IPS-18c (cell line): ENCODE measurements around the gene GALNT16.

ENCODE experiments used
- H3K4me3 ChIP-seq: 2 replicates; pipeline ENCODE4 v1.7.0; 2013; ENCODE audit warnings: low read depth, mild to moderate bottlenecking, low read length, moderate library complexity; ENCODE audit not compliant: insufficient read depth
- H3K9me3 ChIP-seq: one replicate; pipeline ENCODE4 v1.6.1; 2013; ENCODE audit warnings: mild to moderate bottlenecking, low read length, moderate library complexity; ENCODE audit not compliant: control insufficient read depth, insufficient read depth

GALNT16 gene

DNA sequence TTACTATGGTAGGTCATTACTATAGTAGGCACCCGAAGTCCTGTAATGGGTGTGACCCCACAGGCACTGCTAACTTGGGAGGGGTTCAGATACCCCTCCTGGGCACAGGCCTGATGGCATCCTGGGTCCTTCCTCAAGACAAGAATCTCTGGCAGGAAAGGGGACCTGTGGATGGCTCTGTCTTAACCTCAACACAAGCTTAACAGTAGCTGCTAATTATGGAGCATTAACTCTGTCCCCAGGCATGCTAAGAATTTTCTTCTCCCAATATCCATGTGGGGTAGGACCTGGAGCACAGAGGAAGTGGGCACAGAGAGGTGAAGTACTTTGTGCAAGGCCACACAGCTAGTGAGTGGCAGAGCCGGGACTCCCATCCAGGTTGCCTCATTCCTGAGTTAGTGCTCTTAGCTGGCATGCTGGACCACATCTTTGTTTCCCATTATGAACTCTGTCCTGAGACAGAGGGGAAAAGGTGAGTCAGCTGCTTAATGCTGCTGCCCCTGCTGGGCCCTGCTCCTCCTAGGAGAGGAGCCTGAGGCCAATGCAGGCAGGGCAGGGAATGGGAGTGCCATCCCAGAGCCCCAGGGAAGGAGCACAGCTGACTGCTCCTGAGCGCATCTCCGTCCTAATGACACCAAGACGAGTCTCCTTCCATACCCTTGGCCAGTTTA lies 32.1 kb downstream of the GALNT16 start:
- Histone ChIP-seq H3K9me3 (no peaks in the 10 kb centered on the region), H3K4me3 (no peak overlapping the region)

DNA sequence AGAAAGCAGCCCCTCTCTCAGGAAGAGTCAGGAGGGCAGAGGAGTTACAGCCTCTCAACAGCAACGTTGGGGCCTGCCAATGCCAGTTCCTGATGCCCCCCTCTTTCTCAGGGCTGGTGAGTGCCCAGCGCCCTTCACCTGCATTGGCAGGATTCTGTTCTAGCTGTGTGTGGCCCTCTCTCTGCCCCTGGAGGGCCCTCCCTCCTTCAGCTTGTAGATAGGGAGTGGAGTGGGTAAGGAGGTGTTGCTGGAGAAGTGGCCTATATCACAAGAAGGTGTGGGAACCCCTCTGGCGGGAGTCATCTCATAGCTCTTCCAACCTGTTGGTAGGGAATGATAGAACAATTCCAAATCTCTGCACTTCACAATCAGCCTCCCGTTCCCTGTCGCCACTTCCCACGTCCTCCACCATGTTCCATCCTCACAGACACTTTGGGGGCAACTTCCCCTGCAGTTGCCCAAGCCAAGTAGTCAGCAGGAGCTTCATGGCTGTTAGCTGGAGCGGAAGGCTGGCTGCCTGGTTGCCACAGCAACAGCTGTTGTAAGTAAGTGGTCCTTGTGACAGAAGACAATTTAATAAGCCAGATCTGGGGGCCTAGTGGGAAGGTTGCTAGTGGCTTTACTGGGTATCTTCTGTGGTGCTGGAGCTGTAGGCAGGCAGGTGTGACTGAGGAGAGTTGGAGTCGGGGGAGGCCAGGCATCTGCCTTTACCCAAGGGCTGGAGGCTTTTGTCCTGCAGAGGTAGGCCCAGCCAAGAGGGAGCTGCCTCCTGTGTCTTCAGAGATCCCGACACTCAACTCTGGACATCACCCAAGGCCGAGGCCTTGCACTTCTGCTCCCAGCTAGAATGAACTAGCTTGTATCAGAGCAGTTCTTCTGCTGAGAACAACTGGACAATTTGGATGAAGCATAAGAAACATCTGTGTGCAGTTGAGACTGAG lies 38.4 kb downstream of the GALNT16 start:
- Histone ChIP-seq H3K4me3 (no peak overlapping the region), H3K9me3 (no peaks in the 10 kb centered on the region)

DNA sequence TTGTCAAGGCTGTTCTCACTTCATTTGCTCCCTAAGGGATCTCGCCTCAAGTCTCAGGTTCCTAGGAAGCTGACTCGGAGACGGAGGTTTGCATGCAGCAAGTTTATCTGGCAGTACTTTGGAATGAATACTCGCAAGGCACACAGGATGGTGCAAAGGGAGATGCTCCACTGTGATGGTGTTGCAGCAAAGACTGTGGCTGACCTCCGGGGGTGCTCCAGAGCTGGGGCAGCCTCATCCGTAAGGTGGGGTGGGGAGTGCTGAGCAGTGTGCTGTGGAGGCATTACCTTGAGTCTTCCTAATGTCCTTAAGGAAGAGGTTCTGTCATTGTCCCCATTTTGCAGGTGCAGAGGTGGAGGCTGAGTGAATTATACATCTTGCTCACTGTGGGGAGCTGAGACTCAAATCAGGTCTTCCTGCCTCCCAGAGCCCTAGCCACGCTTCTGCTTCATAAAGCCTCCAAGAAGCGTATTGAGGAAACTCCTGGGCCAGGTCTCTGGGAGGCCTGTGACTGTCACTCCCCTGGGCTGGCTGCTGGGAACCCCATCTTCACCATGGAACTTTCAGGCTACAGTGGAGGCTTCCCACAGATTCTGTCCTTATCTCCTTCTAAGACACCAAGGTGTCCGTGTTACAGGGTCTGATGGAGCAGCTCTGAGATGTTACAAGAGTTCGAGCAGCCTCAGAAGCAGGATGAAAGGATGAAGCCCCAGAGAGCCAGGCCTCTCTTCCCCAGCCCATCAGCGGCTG lies 39.5 kb downstream of the GALNT16 start:
- Histone ChIP-seq H3K9me3 (no peaks in the 10 kb centered on the region), H3K4me3 (no peak overlapping the region)

DNA sequence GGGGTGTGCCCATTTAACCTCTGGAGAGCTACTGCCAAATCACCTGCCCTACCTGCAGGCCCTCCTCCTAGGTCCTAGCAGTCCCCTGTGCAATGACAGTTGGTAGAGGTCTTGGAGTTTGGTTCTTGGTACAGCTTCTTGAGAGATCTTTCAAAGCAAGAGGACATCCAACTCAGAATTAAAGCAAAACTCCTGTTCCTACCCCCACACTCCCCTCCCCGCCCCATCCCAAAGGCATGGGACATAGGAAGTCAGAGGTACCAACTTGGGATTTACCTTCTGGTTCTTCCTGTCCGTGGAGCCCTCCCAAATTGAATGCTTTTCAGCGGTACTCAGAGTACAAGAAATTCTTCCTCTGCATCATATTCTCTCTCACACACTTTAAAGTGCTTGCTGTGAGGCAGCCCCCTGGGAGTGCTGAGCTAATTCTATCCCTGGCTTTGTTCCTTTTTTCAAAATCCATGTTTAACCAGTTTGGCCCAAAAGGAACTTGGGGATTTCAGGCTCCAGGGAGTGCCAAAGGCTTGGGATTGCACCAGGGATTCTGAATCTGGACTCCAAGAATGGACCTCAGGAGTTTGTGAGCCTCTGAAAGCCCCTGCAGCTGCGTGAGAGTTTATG lies 40.8 kb downstream of the GALNT16 start:
- no peak overlapping the region for H3K4me3 ChIP-seq

DNA sequence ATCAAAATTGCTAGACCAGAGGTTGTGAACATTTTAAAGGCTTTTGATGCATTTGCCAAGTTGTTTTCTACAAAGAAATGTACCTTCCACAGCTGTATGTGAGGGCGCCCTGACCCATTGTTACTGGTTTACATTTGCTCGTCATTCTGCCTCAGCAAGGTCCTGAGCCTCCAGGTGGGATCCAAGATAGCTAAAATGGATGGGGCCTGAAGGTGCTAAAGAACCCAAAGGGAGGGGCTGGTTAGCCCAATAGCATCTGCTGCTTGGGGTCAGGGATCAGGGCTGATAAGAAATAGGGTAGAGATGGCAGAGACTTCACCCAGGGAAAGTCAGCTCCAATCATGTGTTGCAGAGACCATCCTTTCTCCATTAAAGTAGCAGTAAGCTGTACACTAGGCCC lies 43.1 kb downstream of the GALNT16 start:
- Histone ChIP-seq H3K9me3 (no peaks in the 10 kb centered on the region), H3K4me3 (no peak overlapping the region)

More for the DNA sequence above, 40.8 kb downstream of the GALNT16 start:
- no peaks in the 10 kb centered on the region for H3K9me3 ChIP-seq

DNA sequence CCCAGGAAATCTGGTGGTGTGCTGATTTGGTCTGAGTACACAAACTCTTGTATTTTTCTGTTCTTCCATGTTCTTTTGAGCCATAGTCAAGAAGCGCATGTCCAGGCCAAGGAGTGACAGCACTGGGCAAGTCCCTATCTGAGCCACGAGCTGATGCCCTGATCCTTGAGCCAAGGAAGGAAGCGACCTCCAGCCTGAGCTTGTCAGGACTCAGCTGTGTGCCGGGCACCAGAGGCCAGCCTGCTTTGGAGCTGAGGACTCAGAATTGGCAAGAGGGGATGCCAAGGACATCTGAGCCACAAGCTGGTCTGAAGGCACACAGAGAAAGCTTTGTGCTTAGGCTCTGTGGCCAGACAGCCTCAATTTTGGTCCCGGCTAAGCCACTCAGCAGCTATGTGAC lies 52.6 kb downstream of the GALNT16 start:
- no peaks in the 10 kb centered on the region for H3K9me3 ChIP-seq
- H3K4me3 ChIP-seq: no peak overlapping the region

DNA sequence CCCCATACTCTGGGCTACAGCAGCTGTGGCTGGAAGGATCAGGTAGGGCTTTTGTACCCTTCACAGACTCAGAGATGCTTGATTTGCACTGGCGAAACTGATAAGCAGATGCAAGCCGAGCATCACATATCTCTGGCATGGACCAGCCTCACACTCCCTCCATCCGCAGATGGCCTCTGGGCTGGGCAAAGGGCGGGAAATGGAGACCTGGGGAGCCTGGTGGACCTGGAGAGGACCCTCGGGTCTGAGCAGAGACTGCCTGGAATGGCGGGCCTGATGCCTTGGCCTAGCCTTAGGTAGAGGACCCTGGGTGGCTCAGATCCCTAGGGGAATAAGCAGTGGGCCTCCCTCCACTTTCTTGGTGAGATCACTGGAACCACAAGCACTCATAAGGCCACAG lies 53.2 kb downstream of the GALNT16 start:
- Histone ChIP-seq H3K4me3 (no peak overlapping the region), H3K9me3 (no peaks in the 10 kb centered on the region)

DNA sequence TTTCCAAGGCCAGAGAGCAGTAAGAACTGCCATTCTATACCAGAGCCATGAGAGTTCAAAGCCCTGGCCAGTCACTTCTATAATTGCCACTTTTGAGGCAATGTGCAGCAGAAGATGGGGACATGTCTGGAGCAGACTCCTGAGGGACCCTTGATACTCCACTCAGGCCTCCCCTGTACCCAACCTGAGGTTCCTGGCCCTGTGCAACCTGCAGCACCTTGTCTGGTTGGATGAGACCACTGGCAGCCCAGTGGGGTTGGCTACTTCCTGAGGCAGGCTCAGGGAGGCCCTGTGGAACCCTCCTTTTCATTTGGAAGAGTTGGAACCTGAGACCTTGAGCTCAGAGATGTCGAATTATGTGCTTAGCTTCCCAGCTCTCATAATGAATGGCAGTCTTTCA lies 54.4 kb downstream of the GALNT16 start:
- H3K9me3 ChIP-seq: no peaks in the 10 kb centered on the region
- H3K4me3 ChIP-seq: no peak overlapping the region

DNA sequence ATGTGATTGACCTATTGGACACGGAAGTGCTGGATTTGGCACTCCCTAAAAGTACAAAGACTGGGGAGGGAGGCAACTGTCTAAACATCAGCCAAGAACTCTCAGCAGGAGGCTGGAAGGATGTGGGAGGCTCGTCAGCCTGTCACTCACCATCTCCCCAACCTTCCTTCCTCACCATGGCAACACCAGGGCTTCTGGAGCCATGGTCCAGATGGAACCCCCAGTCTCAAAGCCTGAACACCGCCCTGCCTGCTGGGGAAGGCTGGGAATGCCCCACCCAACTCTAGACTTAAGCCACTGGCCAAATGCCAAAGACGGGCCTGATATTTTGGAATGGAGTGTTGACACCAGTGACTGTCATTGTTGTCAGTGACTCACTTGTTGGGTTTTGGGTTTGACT lies 55.3 kb downstream of the GALNT16 start:
- Histone ChIP-seq H3K9me3 (no peaks in the 10 kb centered on the region), H3K4me3 (no peak overlapping the region)

DNA sequence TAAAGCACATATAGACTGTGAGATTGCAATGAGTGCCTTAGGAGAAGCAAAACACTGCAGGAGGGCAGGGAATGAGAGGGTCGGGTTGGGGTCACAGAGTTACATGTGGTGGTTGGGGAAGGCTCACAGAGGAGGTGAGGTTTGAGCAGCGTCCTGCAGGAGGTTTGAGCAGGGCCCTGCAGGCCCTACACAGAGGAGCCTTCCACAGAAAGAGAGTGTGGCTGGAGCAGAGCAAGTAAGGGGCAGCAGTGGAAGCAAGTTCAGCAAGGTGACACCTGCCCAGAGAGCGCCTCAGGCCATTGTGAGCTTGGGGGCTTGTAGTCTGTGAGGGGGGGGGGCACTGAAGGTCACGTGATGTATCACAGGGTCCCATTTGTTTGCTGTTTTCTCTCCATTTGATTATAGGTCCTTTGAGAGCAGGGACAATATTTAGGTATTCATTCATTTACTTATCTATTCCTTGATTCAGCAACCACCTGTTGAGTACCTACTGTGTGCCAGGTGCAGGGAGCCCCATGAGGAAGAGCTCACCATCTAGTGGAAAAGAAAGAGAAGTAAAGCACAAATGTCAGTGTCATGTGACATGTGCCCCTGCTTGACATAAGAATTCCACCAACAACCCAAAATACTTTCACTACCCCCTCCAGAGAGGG lies 56.6 kb downstream of the GALNT16 start:
- no peak overlapping the region for H3K4me3 ChIP-seq
- no peaks in the 10 kb centered on the region for H3K9me3 ChIP-seq

DNA sequence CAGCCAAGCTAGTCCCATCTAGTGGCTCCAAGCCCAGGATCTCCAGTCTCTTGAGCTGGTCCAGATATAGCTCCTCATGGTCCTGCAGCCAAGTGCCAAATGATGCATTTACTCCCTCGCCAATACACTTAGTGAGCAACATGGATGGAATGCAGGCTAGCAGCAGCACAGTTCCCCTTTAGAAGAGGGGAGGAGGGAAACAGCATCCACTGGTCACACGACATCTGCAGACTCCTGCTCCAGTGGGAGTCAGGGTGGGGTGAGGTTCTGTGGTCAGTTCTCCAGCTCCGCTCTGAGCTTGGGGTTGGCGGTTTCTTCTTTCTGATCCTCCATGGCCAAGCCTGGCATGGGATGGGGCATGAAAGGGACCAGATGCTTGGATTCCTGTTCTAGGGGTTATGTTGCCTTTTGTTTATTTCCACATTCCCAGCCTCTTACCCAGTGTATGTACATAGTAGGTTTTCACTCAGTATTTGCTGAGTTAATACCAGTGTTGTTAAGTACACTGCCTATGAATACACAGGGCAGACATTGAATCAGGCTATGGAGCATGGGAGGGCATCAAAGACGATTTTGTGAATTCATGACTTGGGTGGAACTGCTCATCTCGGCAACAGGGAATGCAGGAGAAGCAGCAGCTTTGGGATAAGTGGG lies 57.3 kb downstream of the GALNT16 start:
- H3K4me3 ChIP-seq: no peak overlapping the region
- no peaks in the 10 kb centered on the region for H3K9me3 ChIP-seq

DNA sequence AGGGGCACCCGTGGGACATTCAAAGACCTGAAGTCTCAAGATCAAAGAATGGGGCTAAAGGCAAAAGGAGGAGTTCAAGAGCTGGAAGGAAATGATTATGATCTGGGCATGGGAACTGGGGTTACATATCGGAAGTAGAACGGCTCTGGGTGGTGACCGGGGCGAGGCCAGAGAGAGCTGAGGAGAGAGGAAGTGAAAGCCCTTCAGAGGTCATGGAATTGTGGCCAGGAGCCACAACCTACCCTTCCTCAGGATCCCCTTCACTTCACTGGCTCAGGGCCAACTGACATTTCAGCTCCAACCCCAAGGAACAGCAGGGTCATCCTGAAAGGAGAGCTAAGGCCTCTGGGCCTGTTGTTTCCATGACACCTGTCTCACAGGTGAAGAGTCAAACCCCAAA lies 57.8 kb downstream of the GALNT16 start:
- Histone ChIP-seq H3K9me3 (no peaks in the 10 kb centered on the region), H3K4me3 (no peak overlapping the region)

DNA sequence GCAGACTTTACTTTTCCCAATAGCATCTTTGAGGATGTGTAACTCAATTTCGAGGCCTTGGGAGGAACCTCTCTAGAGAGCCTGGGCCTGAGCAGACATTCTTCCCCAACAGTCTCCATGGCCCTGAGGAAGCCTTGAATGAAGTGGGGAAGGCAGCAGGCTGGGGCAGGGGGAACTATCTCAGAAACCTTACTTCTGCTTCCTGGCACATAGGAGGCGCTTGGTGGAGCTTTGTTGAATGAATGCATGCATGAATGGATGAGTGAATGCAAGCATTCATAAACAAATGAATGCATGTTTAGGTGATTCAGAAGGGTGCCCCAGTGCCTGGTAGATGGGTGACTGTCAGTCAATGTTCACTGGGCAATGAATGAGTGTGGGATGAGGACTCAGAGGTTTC lies 58.3 kb downstream of the GALNT16 start:
- no peaks in the 10 kb centered on the region for H3K9me3 ChIP-seq
- no peak overlapping the region for H3K4me3 ChIP-seq

DNA sequence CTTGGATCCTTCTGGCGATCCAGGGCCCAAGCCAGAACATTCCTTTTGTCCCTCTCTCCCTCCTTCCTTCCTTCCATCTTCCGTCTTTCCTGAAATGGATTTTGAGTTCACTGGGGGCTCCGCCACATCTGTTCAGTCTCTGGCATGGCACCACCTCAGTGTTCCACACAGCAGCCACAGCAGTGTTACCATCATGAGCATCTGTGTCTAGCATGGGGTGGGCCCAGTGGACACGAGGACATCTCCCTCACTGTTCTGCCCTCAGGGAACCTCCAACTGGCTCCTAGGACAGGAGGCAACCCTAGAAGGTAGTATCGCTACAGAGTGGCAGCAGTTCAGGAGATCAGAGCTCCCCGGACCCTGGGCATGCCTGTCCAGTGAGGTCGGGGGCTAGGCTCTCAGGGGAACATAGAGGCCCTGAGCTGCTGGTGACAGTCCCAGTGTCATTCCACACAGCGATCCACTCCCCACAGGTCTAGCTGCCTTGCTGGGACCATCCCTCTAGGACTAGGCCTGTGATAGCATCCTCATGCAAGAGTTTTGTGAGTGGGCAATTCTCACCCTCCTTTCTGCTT lies 59.0 kb downstream of the GALNT16 start:
- Histone ChIP-seq H3K4me3 (no peak overlapping the region), H3K9me3 (no peaks in the 10 kb centered on the region)

DNA sequence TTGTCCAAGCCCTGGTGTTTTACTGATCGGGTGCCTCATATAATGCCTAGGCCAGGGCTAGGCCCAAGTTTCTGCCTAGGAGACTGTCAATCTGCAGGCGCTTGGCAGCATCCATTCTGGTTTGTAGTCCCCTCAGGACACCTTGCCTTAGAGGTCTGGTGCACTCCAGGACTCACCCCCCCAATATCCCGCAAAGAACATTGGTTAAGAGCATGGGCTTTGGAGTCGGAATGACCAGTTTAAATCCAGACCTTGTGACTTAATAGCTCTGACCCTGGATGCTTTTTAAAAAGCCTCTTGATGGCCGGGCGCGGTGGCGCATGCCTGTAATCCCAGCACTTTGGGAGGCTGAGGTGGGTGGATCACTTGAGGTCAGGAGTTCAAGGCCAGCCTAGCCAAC lies 60.0 kb downstream of the GALNT16 start:
- Histone ChIP-seq H3K4me3 (no peak overlapping the region), H3K9me3 (no peaks in the 10 kb centered on the region)
